Hypothalamus (tissue), 51 donors: ENCODE data around the gene RAET1L.
"Not testable (repeated sequence)": the region's sequence is repeated elsewhere in the genome, so short reads cannot be mapped to it uniquely, and the experiment has no call there.

Experiments used
- DNase-seq, 51 donors: peaks; one replicate each; lab custom pipeline; 2025; lab: John Stamatoyannopoulos, UW

Gene RAET1L

GRCh38 chr6:149999636-150000035 is 25.7 kb downstream of the RAET1L start:
- DNase-seq, result no peak

DNA sequence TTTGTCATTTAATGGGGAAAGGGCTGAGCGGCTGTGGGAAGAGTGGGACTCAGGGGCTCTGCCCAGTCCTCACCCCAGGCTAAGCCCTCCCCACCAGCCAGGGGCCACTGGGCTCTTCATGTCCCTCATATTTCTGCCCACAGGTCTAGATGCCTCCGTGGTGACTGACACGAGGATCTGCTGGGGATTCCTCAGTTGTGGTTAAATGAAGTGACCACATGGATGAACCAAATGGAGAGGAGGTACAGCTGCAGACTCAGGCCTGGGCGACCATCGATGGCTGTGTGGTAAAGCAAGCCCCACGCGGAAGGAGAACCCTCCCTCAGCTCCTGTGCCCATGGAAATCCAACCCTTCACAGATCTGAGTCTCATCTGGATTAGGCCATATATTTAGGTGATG is 29.4 kb downstream of the RAET1L start:
- DNase-seq, result no peak

DNA sequence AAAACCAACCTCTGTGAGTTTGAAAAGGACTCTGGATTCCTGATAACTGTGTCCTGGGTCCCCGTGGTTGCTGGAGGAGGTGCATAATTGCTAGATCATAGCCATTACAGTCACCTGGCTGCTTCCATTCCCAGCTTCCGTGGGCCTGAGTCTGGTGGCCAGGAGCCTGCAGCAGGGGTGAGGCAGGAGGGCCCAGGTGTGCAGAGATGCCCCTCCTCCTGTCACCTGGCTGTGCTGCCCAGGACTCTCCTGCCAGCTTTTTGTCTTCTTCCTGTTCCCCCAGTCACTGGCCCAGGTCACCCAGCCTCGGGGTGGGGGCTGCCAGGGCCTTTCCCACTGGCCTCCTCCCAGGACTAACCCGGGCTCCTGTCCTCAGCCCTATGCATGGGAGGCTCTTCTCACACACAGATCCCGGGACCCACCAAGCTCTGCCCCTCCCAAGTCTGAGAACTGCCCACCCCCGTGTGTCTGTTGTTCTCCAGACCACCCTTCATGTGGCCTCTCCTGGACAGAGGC is 30.0 kb downstream of the RAET1L start:
- no peak for DNase-seq

DNA sequence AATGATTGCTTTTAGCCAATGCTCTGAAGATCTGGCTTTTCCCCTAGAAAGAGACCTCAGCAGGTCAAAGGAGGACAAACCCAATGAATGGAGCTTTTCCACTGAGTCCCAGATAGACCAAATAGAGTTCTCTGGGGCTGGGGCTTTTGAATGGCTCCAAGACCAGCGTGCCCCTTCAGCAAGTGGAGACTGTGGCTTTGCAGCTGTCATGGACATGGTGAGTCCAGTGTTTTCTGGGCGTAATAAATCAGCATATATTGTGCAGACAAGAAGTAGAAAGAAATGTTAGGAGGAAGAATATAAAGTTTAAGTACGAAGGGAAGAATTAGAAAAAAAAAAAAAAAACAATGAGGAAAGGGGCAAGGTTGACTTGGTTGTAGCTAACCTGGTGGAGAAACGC is 33.5 kb downstream of the RAET1L start:
- no peak for DNase-seq

DNA sequence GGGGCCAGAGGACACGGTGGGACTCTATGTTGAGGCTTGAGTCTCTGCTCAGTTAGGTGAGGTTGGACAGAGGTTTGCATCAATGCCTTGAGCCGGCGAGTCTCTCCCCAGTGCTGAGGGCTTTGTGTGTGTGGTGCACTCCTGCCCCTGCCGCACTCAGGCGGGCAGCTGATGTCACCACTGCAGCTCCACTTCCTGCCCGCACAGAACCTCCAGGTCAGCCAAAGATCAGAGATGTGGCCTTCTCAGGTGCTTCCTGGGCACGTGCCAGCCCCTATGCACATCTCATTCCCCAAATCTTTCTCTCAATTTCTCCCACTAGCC is 33.9 kb downstream of the RAET1L start:
- not testable (repeated sequence) for DNase-seq

DNA sequence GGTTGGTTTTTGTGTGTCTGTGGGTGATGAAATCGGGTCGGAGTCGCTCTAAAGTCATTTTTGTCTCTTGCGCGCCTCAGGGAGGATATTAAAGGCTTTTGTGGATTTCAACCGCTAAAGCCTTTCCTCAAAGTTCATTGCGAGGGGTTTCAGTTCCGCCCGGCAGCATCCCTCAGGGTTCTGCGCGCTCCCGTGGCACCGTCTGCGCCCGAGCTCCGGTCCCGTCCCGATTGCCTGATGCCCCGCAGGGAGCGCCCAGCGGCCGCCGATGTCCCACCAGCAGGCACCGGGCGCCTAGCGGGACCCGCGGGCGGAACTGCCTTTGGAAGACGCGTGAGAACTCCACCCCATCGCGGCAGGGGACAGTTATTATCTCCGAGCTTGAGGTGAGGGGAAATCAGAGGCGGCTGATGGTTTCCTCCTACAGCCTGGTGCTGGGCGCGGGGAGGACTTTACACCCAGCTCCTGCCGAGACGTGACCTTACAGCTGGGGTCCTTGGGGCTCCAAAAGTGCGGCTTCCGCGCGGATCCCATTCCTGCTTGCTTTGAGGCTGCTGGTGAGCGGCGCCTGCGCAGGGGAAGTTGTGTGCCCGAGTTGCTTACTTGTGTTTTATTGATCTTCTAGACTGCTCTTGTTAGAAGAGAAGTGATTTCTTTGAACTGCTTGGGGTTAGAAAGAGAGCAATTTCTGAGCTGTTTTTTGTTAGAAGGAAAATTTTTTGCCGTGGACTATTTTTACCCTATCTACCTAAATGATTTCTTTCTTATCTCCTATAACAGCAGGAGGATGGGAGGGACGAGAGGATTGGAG is 34.5 kb downstream of the RAET1L start:
- DNase-seq, result peak in 1 of 51 donors; percentile 5

DNA sequence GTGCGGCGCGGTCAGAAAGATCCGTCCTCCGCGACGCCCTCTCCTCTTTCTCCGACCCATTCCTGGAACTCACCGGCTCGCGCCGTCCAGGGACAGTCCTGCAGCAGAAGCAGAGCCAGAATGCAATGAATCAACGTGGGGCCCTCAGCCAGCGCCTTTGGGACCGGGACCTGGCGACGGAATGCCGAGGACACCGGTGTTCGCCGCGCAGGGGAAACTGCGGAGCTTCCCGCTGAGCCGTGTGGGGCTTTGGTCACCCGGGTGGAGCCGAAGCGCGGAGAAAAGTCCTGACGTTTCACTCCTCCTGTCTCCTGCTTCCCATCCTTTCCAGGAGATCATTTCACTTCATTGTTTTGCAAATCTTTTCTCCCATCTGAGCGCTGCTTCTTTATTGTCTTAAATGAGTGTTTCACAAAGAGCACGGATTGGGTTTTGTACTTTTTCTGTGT is 35.1 kb downstream of the RAET1L start:
- no peak for DNase-seq

GRCh38 chr6:149988550-149989346 is 36.6 kb downstream of the RAET1L start:
- no peak for DNase-seq

GRCh38 chr6:149987602-149988107 is 37.7 kb downstream of the RAET1L start:
- DNase-seq, result no peak

DNA sequence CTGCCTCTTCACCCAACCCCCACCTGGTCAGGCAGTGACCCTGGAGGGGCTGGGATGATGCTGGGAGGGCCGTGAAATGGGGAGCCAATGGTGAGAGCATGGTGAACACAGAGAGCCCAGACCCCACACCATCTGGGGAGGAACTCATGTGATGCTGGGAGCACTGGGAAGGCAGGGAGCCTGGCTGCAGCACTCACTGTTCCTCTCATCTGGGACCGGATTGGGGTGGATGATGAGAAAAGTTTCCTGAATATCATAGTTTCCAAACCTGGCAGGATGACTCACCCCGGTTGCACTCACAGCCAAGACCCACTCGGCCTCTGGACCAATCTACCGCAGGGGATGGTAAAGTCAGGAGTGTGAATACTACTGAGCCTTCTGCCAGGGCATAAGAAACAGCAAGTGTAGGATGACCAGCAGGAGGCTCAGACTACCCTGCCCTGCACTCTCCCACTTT is 39.8 kb downstream of the RAET1L start:
- DNase-seq, result no peak

GRCh38 chr6:149984773-149985172 is 40.6 kb downstream of the RAET1L start:
- DNase-seq, result no peak

DNA sequence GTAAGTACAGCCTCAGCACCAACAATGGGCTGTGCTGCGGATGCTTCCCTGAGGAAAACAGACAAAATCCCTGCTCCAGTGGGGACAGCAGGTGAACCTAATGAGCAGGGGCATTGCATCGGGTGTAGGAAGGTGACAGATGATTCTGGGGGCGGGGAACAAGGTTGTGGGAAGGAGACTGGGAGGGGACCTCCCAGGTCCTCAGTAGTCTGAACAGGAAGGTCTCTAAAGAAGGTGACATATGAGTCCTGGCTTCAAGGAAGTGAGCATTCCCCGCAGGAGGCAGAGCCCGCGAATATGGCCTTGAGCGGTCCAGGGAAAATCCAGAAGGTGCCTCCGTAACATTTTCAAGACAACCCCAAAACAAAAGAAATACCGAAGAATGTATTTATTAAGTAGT is 42.2 kb downstream of the RAET1L start:
- no peak for DNase-seq

- no peak for DNase-seq
These were observed 46.0 kb downstream of the RAET1L start for GRCh38 chr6:149979293-149979692.

- no peak for DNase-seq
These were observed 46.7 kb downstream of the RAET1L start for GRCh38 chr6:149978610-149979009.

- no peak for DNase-seq
These were observed 48.1 kb downstream of the RAET1L start for GRCh38 chr6:149977221-149977620.

DNA sequence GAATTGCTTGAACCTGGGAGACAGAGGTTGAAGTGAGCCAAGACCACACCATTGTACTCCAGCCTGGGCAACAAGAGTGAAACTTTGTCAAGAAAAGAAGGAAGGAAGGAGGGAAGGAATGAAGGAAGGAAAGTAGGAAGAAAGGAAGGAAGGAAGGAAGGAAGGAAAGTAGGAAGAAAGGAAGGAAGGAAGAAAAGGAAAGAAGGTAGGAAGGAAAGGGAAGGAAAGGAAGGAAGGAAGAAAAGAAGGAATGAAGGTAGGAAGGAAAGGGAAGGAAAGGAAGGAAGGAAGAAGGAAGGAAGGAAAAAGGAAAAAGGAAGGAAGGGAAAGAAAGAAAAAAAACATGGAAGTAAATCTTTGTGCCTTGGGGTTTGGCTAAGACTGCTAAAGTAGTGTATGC is 49.9 kb downstream of the RAET1L start:
- no peak for DNase-seq

GRCh38 chr6:149974825-149975224 is 50.5 kb downstream of the RAET1L start:
- DNase-seq, result no peak

DNA sequence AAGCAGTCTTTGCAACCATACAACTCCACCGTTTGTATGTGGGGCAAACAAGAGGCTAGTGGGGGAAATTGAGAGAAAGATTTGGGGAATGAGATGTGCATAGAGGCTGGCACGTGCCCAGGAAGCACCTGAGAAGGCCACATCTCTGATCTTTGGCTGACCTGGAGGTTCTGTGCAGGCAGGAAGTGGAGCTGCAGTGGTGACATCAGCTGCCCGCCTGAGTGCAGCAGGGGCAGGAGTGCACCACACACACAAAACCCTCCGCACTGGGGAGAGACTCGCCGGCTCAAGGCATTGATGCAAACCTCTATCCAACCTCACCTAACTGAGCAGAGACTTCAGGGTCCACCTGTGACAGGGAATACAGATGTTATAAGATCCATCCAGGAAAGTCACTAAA is 50.9 kb downstream of the RAET1L start:
- not testable (repeated sequence) for DNase-seq

DNA sequence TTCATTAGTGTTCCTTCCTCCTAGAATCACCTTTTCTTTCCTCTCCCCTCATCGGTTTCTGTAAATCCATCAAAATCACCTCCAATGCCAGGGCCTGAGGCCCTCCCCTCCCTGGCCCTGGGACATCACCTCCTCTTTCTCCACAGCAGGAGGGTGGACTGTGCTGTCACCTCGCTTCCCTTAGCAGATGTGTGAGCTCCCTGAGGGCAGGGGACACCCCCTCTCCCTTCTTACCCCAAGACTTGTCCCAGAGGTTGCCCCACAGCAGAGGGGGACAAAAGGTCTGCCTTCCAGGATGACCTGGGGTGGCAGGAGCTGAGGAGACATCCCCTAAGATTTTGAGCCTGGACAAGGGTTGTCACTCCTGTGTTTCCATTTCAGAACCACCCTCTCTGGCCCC is 55.7 kb downstream of the RAET1L start:
- DNase-seq, result no peak

DNA sequence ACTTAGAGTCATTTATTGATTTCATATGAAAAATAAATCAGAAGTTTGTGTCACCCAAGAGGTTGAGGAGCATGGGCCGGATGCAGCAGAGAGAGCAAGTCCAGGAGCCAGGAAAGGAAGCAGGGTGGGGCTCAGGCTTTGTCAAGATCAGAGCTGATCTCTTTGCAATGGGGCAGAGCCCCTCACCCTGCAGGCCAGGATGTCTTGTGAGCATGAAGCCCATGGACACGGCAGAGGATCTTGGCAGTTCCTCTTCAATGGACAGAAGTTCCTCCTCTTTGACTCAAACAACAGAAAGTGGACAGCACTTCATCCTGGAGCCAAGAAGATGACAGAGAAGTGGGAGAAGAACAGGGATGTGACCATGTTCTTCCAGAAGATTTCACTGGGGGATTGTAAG is 56.4 kb downstream of the RAET1L start:
- not testable (repeated sequence) for DNase-seq
